Activated T-cell treated with anti-CD3 and anti-CD28 coated beads, Interleukin-2, amount 50 U/mL, for 1 hour (primary cell): Measurements from ENCODE around the gene TBX4.

Experiments
- DNase-seq: peaks from one replicate; pipeline ENCODE4 v3.0.0-alpha.2; 2020

The TBX4 gene

DNA sequence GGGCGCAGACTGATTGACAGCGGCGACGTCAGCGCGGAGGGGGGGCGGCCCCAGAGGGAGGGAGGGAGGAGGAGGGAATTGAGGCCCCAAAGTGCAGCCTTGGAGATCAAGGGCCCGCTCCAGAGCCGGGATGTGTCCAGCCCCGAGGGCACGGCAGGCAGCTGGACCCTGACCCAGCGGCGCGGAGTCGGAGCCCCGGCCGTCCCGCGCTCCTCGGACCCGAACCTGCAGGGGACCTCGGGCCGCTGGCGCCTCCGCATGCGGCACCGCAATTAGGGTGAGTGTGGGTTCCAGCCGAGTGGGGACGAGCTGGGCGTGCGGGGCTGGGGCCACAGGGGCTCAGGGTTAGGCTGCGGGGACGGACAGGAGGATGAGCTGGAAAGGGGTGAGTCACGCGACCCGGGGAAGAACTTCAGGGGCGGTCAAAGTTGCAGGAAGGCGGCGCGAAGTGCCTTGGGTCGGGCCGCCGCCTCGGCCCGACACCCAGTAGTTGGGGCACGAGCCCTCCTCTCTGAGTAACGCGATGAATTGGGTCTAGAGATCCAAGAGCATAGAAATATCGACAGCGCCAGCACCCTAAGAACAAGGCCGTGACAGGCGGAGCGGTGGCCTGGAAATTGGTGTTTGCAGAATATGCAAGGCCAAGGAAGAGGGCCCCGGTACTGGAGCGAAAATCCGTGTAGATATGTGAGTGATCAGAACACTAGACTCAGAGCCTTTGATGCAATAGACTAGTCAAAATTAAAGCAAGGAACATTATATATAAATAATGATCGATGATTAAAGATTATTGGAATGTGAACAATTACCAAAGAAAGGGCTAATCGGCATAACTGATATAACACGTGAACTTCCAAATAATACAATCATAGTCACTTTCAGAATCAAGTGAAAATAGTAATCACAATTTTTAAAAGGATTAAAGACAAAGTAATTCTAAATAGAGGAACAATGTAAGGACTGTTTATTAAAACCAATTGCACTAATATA lies at the start of gene TBX4:
Gene TBX4 (plus strand): TSS at position 122 of the 990 bp plus-strand sequence. CDS start 4,069 bp downstream, outside the sequence.
- DNase-seq, result no peak

DNA sequence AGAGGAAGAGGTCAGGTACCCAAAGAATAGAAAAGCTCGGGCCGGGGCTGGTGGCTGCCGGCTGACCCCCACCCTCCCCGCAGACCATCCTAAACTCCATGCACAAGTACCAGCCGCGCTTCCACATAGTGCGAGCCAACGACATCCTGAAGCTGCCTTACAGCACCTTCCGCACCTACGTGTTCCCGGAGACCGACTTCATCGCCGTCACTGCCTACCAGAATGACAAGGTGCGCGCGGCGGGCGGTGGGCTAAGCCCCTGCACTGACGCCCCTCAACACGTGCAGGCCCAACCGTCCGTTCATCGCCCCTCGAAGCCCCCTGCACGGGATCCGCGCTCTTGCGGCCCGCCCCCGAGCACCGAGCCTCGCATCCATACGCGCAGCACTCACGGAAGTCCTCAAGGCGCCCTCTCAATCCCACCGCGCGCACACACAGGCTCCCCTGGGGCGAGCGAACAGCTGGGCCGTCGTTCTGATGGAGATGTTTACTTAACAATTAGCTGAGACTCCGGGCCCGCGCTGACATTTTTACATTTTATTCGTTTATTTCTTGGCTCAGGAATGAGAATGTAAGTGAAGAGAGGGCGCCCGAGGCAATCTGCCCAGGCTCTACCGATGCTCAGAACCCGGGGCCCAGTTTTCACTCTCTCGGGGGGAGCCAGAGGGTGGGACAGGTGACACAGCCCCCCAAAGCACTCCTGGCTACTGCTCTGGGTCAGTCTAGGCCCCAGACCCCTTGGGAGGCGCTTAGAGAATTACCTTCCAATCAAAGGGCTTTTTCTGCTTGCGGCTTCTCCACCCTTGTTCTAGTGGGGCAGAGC lies 49.0 kb upstream of the TBX4 start:
- peak; percentile 47 for DNase-seq

- peak; percentile 36 for DNase-seq
Observed at GRCh38 chr17:61403801-61404662, 48.2 kb upstream of the TBX4 start.

DNA sequence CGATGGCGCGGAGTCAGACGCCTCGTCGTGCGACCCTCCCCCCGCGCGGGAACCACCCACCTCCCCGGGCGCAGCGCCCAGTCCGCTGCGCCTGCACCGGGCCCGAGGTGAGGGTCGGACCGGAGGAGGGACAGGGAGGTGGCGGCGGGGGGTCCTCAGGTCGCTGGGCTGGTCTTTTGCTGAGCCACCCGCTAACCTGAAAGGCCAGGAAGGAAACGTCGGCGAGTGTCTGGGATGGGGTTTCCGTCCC lies 47.6 kb upstream of the TBX4 start:
- DNase-seq, result no peak

DNA sequence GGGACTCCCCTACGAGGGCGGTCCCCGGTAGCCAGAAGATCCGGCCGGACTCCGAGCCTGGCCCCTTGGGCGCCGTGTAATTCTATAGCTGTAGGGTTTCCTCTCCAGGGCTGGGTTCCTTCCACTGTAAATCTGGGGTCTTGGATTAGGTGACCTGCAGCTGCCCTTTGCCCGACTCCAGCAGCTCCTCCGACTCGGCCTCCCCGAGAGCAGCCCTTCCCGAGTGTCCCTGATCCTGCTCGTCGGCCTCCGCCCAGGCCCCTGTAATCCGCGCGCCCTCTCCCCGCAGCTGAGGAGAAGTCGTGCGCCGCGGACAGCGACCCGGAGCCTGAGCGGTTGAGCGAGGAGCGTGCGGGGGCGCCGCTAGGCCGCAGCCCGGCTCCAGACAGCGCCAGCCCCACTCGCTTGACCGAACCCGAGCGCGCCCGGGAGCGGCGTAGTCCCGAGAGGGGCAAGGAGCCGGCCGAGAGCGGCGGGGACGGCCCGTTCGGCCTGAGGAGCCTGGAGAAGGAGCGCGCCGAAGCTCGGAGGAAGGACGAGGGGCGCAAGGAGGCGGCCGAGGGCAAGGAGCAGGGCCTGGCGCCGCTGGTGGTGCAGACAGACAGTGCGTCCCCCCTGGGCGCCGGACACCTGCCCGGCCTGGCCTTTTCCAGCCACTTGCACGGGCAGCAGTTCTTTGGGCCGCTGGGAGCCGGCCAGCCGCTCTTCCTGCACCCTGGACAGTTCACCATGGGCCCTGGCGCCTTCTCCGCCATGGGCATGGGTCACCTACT lies 47.1 kb upstream of the TBX4 start:
- peak; percentile 21 for DNase-seq

GRCh38 chr17:61405686-61406536 lies 46.3 kb upstream of the TBX4 start:
- peak; percentile 22 for DNase-seq

- DNase-seq, result no peak
Observed at GRCh38 chr17:61406537-61406845, 45.7 kb upstream of the TBX4 start.

GRCh38 chr17:61406971-61407911 lies 45.0 kb upstream of the TBX4 start:
- DNase-seq, result peak; percentile 18

GRCh38 chr17:61408151-61409041 lies 43.8 kb upstream of the TBX4 start:
- DNase-seq, result no peak

GRCh38 chr17:61409301-61410112 lies 42.7 kb upstream of the TBX4 start:
- DNase-seq, result peak; percentile 55

DNA sequence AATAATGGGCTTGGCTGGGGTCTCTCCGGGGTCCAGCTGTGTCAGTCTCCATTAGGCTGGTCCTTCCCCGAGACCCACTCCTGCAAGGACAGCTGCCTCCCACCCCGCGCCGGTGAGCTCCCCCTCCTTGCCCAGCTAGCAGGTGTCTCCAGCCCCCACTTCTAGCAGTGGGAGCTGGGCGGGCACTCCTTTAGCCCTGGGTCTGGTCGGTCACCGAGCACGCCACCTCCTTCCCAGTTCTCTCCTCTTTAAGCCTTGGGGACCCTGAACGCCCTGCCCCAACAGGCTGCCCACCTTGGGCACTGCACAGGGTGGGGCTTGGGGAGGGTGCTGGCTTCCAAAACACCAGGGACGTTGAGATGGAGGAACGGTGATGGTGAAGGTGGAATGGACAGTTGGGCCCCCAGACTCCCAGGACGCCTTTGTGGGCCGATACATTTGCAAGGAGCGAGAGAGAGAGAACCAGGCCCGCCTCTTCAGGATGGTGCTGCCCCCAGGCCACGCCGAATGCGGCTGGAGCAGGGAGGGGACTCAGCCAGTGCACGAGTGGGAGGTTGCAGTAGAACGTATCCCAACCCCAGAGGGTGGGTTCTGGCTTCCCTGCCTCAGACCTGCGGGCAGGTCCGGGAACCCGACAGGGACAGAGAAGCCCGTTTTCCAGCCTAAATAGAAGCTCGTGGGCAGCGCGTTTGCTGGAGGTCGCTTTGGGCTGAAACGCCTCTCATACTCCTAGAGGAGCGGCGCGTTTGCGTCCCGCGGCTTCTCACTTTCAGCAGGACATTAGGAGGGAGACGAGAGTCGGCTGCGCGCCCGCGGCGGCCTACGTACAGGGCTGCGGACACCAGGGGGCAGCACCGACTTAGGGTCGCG lies 41.8 kb upstream of the TBX4 start:
- DNase-seq, result peak; percentile 83

DNA sequence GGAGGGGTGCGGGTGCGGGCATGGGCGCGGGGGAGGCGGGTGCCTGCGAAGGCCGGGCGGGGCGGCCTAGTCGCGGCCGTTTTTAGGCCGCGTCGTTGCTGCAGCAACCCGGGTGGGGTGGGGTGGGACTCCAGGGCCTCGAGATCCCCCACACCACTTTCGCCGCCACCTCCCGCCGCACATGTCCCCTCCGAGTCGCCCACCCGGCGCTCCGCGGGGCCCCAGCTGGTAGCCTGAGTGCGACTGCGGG lies 41.3 kb upstream of the TBX4 start:
- no peak for DNase-seq

GRCh38 chr17:61411261-61412142 lies 40.7 kb upstream of the TBX4 start:
- peak; percentile 56 for DNase-seq

GRCh38 chr17:61412143-61412859 lies 39.9 kb upstream of the TBX4 start:
- DNase-seq, result peak; percentile 87

DNA sequence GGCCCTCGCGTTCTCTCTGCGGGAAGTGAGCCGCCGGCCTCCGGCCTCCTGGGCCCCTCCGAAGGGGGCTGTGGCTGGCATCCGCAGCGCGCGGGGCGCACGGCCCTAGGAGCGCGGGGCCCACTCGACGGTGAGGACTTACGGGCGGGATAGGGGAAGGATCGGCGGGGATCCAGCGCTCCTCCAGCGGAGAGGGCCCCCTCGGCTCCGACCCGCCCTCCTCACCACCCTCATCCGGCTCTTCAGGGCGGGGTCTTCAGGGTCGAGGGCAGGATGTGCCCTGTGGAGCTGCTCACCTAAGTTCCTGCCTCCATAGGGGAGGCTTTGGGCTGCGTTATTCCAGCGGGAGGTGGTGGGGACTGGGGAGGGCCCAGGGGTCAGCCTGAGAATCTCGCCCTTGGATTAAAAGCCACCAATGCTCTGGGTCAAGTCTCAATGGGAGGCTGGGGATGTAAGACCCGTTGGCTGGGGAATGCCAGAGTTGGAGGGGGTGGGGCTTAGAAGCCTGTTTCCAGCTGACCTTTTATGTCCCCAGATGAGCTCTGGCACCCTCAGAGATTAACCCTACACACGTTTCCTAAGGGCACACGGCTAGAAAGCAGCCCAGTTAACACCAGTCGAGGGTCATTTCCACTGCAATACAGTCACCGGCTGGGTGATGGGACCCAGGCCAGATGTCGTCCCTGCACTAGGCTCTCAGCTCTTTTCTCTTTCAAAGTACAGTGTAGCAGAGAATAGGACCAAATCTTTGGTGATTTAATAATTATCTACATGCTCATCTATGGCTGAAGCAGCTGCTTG lies 39.2 kb upstream of the TBX4 start:
- no peak for DNase-seq
